ENCODE results near the gene ADCY7.

DNA sequence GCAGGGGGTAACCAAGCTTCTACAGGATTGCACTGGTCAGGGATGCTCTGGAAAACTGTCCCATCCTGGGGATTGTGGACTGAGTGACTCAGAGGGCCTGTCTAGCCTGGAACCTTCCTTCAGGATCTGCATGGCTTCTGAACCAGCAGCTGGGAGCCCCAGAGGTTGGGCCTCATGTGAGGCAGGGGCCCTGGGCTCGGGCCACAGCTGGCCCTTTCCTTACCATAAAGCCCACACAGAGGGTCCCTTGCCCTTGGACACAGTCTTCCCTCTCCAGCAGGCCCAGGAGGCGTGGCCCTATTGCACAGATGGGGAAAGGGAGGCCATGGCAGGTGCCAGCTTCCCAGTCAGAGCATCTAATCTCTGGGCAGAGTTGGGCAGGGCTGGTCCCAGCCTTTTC, 30.5 kb downstream of the ADCY7 start:
- TF ChIP-seq, protein P1, sequence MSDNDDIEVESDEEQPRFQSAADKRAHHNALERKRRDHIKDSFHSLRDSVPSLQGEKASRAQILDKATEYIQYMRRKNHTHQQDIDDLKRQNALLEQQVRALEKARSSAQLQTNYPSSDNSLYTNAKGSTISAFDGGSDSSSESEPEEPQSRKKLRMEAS (IDR thresholded peaks at IDR 0.05): no peak
- TF ChIP-seq ZFX (IDR thresholded peaks at IDR 0.05): no peak
- TF ChIP-seq POLR2A (IDR thresholded peaks at IDR 0.05; ENCODE audit: borderline replicate concordance, extremely low read depth, insufficient read depth, insufficient read length): no peak
- TF ChIP-seq, protein P2, sequence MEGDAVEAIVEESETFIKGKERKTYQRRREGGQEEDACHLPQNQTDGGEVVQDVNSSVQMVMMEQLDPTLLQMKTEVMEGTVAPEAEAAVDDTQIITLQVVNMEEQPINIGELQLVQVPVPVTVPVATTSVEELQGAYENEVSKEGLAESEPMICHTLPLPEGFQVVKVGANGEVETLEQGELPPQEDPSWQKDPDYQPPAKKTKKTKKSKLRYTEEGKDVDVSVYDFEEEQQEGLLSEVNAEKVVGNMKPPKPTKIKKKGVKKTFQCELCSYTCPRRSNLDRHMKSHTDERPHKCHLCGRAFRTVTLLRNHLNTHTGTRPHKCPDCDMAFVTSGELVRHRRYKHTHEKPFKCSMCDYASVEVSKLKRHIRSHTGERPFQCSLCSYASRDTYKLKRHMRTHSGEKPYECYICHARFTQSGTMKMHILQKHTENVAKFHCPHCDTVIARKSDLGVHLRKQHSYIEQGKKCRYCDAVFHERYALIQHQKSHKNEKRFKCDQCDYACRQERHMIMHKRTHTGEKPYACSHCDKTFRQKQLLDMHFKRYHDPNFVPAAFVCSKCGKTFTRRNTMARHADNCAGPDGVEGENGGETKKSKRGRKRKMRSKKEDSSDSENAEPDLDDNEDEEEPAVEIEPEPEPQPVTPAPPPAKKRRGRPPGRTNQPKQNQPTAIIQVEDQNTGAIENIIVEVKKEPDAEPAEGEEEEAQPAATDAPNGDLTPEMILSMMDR (IDR thresholded peaks at IDR 0.05 in 2 of 3, conservative IDR thresholded peaks at IDR 0.05 in 1 of 3; ENCODE audit: borderline replicate concordance in 1 of 3, insufficient read depth in 1 of 3, low read depth in 2 of 3, low read length in 2 of 3): no peak
- TF ChIP-seq YY1 (IDR thresholded peaks at IDR 0.05; ENCODE audit: extremely low read depth, insufficient replicate concordance, low read depth, low read length): no peak
- TF ChIP-seq FOSL1 (IDR thresholded peaks at IDR 0.05; ENCODE audit: low read depth): no peak
- TF ChIP-seq EZH2phosphoT487 (IDR thresholded peaks at IDR 0.05; ENCODE audit: borderline replicate concordance): no peak
- no peak for TF ChIP-seq POLR2AphosphoS5 (IDR thresholded peaks at IDR 0.05; ENCODE audit: low read depth, low read length)
